ENCODE results near the gene ESPL1.
"Not testable (repeated sequence)": the region's sequence is repeated elsewhere in the genome, so short reads cannot be mapped to it uniquely, and the experiment has no call there.

ESPL1 gene

GRCh38 chr12:53306826-53307225, 38.7 kb downstream of the ESPL1 start:
- DNase-seq = no peak

DNA sequence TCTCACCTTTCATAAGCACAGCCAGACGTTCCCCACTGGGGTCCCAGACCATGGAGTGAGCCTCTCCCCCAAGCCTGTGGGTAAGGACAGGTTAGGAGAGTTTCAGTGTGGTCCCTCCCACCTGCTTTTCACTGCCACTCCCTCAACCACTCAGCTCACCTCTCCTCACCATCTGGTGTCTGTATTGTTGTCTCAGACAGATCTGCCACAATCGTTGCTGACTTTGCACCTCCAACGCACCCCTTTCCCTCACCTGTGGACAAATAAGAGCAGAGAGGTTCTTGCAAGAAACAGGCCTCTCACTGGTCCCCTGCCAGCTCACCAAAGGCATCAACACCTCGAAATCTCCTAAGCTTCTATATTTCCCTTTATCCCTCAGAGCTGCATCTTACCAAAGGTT, 40.2 kb downstream of the ESPL1 start:
- no peak for DNase-seq

DNA sequence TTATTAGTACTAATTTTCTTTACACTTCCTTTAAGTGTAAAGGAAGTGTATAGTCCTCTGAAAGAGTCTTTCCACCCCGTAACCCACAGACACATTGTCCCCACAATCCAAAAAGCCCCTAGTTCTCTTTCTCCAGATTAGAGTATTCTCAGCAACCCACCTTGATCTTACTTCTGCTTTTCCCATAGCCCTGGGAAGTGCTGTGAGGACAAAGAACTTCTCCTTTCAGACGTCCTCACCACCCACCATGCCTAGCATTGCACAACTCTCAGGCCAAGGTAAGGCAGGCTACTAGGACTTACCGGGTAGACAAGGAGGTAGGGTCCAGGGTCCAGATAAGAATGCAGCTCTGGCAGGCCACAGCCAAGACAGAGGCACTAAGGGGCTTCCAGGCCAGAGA, 45.9 kb downstream of the ESPL1 start:
- no peak for DNase-seq

GRCh38 chr12:53320352-53321195, 52.5 kb downstream of the ESPL1 start:
- DNase-seq = no peak

GRCh38 chr12:53324113-53324778, 56.1 kb downstream of the ESPL1 start:
- no peak for DNase-seq

DNA sequence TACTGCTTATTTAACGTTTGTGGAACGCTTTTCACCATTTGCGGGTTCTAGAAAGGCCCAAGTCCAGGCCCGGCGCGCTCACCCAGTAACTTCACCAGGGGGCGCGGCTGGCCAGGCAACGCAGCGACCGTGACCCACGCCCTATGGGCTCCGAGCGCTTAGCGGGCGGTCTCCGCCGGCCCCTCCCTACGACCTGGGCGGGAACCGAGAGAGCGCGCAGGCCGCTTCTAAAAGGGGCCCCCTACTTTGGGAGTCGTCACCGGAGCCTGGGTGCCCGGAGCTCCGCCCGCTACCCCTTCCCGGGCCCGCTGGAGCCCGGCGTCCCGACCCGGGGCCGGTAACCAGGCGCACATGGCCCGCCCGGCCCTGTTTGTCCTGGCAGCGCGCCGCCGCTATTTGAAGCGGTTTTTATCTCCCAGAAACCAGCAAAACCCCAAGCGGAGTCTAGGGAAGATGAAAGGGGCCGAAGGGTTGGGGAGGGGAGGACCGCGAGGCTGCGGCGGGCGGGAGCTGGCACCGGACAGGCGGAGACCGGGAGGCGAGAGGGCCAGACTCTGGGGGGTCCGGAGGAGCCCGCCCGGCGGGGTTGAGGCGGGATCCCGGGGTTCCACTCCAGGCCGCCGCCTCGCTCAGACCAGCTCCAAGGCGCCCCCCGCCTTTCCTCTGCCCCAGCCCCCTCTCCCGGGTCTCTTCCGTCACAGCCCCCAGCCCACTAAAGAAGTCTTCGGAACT, 56.8 kb downstream of the ESPL1 start:
- peak; percentile 92 for DNase-seq

DNA sequence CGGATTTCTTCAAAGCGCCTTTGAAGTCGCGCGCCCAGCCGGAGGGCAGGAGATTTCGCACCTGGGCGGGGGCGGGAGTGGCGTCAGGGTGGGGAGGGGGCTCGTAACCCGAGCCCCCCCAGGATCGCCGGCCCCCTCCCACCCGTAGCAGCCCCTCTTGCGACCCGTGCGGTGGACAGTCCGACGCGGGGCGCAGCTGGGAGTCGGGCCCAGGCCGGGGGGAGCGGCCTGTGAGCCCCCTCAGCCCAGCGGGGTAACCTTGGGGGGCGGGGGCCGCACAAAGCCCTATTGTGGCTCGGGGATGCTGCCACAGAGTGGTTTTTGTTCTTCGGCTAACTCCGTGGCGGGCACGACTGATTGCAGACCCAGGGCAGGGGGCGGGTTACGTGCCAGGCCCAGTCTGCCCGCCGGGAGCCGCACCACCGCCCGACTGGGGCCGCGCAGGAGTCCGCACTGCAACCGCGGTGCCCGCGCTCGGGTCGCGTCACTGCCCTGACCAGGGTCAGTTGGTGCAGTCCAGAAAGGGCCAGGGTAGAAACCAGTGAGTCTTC, 57.5 kb downstream of the ESPL1 start:
- no peak for DNase-seq

- no peak for DNase-seq
Measured at GRCh38 chr12:53326460-53327185, 58.5 kb downstream of the ESPL1 start.

- peak; percentile 32 for DNase-seq
Measured at GRCh38 chr12:53327435-53328042, 59.4 kb downstream of the ESPL1 start.

DNA sequence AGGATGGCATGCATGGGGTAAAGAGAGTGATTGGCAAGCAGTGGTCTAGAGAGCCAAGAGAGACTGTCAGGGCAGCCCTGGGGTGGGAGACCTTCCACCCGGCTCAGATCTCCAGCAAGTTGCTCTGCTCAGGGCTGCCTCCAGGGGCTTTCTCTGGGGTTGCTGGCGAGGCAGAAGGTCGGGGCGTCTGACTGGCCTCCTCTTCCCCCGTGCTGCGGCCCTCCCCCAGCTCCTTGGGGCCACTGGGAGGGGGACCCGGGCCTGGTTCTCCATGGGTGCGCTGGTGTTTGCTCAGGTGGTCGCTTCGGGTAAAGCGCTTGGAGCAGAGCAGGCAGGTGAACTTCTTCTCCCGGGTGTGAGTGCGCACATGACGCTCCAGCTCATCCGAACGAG, 59.9 kb downstream of the ESPL1 start:
- DNase-seq = no peak

DNA sequence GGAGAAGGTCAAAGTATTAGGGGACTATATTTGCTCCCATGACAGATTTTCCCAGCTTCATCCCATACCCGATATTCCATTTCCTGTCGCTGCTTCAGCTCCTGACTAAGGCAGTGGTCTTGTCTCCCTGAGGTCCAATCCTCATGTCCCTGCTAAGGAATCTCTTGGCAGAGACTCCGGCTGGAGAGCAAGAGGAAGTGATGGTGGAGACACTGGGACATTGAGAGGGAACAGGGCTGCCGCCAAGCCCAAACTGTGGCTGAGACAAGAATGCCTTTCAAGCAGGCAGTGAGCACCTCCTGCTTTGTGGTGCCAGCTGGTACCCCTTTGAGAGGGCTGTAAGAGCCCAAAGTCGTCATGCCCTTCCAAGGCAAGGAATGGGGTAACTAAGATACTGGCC, 62.6 kb downstream of the ESPL1 start:
- no peak for DNase-seq

GRCh38 chr12:53332339-53332738, 64.2 kb downstream of the ESPL1 start:
- not testable (repeated sequence) for DNase-seq

DNA sequence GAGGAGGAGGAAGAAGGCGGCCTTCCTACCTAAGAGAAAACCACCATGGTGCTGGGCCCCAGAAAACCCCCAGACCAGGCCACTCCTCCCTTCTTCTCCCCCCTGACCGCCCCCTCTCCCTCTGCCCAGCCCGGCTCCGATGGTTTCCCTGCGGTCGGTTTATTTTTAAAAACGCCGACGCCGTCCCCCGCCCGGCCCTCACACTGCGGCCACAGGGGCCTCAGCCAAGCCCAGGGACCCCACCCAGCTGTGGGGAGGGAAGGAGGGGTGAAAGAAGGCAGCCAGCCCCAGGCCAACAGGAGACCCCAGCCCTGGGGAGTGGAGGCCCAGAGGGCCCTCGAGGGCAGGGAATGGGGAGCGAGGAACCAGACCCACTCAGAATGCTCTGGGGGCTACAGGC, 64.6 kb downstream of the ESPL1 start:
- DNase-seq = no peak

GRCh38 chr12:53333289-53333688, 65.2 kb downstream of the ESPL1 start:
- no peak for DNase-seq

DNA sequence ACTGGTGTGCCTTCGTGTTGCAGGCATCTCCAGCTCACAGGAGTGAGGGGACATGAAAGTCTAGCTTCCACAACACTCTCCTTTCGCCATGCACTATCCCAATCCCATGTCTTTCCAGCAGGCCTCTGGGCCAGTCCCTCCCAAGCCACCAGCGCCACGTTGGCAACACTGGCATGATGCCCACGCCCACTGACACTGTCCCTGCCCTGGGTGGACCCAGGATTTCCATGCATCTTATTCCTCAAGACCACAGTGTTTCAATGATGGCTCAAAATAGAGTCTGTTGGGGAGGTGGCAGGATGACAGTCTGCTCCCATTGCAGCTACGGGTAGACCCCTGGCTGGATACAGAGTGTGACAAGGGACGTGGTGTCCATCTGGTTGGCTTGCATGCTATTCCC, 65.7 kb downstream of the ESPL1 start:
- no peak for DNase-seq

- DNase-seq = no peak
Measured at GRCh38 chr12:53334822-53335221, 66.7 kb downstream of the ESPL1 start.

DNA sequence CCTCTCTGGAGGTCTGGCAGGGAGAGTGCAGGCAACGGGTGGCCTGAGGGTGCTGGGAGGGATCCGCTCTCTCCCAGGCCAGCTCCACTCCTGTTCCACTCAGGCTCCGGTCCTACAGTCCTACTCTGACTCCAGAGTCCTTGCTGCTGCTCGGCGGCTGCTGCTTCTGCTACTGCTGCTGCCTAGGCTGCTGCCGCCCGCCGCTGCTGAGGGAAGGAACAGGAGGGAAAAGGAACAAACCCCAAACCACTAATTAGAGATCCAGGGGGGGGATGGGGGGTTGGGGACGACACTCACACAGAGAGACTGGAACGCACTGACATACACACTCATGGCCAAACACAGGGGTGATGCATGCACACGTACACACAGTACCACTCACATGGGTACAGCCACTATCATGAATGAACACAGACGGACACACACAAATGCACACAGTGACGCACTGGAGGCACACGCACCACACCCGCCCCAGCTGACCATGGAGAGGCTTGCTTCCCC, 68.1 kb downstream of the ESPL1 start, which contains the start of gene SP7:
Gene SP7, minus strand, starts transcription at position 174 of the 501 bp plus-strand sequence. CDS start 708 bp downstream, outside the sequence.
- DNase-seq = no peak

- DNase-seq = no peak
Measured at GRCh38 chr12:53338017-53338416, 69.9 kb downstream of the ESPL1 start.

DNA sequence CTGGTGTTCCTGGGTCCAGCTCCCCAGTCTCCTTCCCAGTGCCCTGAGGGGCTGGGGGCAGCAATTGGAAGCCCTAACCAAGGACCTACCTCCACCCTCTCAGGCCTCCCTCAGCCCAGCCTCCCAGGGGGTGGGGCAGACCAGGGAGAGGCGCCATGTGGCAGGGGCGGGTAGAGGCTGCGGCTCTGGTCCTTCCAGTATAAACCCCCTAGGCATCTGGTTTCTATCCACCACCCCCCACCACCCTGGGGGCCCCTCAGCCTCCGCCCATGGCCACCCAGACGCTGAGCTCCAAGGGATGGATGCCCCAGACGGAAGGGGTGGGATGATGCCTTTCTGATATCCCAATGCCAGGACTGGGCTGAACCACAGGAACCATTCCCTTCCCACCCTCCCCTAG, 70.8 kb downstream of the ESPL1 start:
- no peak for DNase-seq

GRCh38 chr12:53340398-53340797, 72.3 kb downstream of the ESPL1 start:
- no peak for DNase-seq

Measured in NCI-H226 (cell line).